Ishikawa (cell line): Measurements from ENCODE around the gene FAM171A1.

ENCODE experiments used
- CEBPB ChIP-seq: IDR thresholded peaks from 2 replicates; pipeline ENCODE4 v1.6.1; 2012
- CREB1 ChIP-seq: IDR thresholded peaks from 2 replicates; pipeline ENCODE4 v1.6.1; 2012; ENCODE audit warnings: low read depth
- EGR1 ChIP-seq: IDR thresholded peaks from 2 replicates; pipeline ENCODE4 v1.6.1; 2012
- EP300 ChIP-seq: IDR thresholded peaks from 2 replicates; pipeline ENCODE4 v1.6.1; 2012; ENCODE audit warnings: borderline replicate concordance
- FOXM1 ChIP-seq: IDR thresholded peaks from 2 replicates; pipeline ENCODE4 v1.6.1; 2012; ENCODE audit warnings: low read depth, borderline replicate concordance
- MAX ChIP-seq: IDR thresholded peaks from 2 replicates; pipeline ENCODE4 v1.6.1; 2012
- NFIC ChIP-seq: IDR thresholded peaks from 2 replicates; pipeline ENCODE4 v1.6.1; 2012
- RAD21 ChIP-seq: IDR thresholded peaks from 2 replicates; pipeline ENCODE4 v1.6.1; 2012; ENCODE audit warnings: low read depth
- REST ChIP-seq: IDR thresholded peaks from 2 replicates; pipeline ENCODE4 v1.6.1; 2012; ENCODE audit warnings: low read depth, mild to moderate bottlenecking
- TAF1 ChIP-seq: IDR thresholded peaks from 2 replicates; pipeline ENCODE4 v1.6.1; 2012; ENCODE audit warnings: low read depth, mild to moderate bottlenecking
- TCF12 ChIP-seq: IDR thresholded peaks from 2 replicates; pipeline ENCODE4 v1.6.1; 2012; ENCODE audit warnings: low read depth
- TEAD4 ChIP-seq: IDR thresholded peaks from 2 replicates; pipeline ENCODE4 v1.6.1; 2012
- USF1 ChIP-seq: IDR thresholded peaks from 2 replicates; pipeline ENCODE4 v1.6.1; 2012
- YY1 ChIP-seq: IDR thresholded peaks from 2 replicates; pipeline ENCODE4 v1.6.1; 2012; ENCODE audit warnings: low read depth
- ZBTB7A ChIP-seq: IDR thresholded peaks from 2 replicates; pipeline ENCODE4 v1.6.1; 2012; ENCODE audit warnings: low read depth

Gene FAM171A1

GRCh38 chr10:15348579-15348978 lies 22.5 kb downstream of the FAM171A1 start:
- TF ChIP-seq RAD21: no peak
- no peak for TF ChIP-seq MAX

DNA sequence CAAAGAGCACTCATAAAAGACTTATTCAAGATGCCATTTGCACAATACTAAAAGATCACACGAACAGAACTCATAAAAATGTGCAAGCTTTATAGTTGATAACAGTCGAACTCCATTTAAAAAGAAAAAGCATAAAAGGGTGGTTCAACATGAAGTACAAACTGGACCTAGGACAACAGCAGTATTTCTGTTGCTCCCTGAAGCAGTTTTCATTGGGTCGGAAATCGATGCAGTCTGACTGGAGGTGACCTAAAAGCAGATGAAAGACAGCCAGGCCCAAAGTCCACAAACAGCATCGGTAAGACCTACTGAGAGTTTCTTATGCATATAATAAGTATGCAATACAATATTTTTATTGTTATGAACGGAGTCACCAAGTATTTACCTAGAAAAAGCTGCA lies 23.9 kb downstream of the FAM171A1 start:
- no peak for TF ChIP-seq YY1
- no peak for TF ChIP-seq FOXM1
- TF ChIP-seq CEBPB: no peak
- TF ChIP-seq EP300: no peak
- no peak for TF ChIP-seq USF1
- TF ChIP-seq TCF12: no peak
- no peak for TF ChIP-seq REST
- TF ChIP-seq CREB1: no peak
- no peak for TF ChIP-seq EGR1
- no peak for TF ChIP-seq NFIC
- TF ChIP-seq RAD21: no peak
- TF ChIP-seq ZBTB7A: no peak
- TF ChIP-seq TAF1: no peak
- no peak for TF ChIP-seq MAX
- TF ChIP-seq TEAD4: no peak

DNA sequence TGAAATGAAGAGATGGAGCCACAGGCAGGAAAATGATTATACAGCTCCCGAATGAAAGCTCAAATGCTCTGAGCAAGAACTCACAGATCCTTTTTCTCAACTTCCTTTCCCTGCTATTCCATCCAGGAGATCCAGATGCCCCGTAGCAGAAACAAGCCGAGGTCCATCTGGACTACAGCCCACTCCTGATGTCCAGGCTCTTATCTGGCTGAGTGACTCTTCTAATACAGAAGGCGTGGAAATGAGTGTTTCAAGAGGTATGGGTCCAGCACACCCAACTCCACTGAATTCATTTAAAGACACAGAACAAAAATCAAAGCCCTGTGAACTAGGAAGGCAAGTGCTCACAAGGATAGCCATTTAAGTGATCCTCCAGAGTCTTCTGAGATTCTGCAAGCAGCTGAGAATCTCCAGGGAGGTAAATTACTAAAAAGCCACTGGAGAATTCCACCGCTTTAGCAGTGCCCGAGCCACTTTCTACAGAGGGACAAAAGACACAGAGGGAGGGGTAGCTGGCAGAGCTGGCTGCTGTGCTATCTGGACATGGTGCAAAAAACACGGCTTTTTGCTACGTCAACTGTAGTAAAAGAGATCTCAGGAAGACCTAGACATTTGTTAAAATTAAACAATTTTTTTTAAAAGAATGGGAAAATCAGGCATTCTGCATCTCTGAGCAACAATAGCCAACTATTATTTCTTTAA lies 24.5 kb downstream of the FAM171A1 start:
- no peak for TF ChIP-seq MAX
- TF ChIP-seq TEAD4: no peak

DNA sequence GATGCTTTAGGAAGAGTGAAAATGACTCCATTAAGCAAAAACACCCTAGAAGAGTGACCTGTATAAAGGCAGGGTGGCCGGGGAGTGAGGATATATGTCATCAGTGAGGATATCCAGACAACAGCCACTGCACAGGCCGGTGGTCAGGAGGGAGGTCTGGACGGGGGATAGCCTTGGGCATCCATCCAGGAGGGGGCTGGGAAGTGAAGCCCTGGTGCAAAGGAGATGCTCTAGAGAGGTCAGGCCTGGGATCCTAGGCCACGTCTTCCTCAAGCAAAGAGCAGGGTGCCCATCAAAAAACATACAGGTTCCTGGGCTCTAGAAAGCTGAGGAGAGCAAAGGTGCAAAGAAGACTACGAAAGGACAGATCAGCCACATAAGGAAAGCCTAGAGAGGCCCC lies 25.6 kb downstream of the FAM171A1 start:
- no peak for TF ChIP-seq NFIC
- TF ChIP-seq FOXM1: no peak
- no peak for TF ChIP-seq YY1
- TF ChIP-seq TAF1: no peak
- no peak for TF ChIP-seq EGR1
- TF ChIP-seq TEAD4: no peak
- TF ChIP-seq EP300: no peak

- TF ChIP-seq EP300 (no peak), RAD21 (no peak), NFIC (no peak), TCF12 (no peak), ZBTB7A (no peak), TAF1 (no peak), CREB1 (no peak), MAX (no peak), TEAD4 (no peak), YY1 (no peak), EGR1 (no peak), FOXM1 (no peak), USF1 (no peak), CEBPB (no peak), REST (no peak)
Observed at GRCh38 chr10:15344876-15345285, 26.2 kb downstream of the FAM171A1 start.

DNA sequence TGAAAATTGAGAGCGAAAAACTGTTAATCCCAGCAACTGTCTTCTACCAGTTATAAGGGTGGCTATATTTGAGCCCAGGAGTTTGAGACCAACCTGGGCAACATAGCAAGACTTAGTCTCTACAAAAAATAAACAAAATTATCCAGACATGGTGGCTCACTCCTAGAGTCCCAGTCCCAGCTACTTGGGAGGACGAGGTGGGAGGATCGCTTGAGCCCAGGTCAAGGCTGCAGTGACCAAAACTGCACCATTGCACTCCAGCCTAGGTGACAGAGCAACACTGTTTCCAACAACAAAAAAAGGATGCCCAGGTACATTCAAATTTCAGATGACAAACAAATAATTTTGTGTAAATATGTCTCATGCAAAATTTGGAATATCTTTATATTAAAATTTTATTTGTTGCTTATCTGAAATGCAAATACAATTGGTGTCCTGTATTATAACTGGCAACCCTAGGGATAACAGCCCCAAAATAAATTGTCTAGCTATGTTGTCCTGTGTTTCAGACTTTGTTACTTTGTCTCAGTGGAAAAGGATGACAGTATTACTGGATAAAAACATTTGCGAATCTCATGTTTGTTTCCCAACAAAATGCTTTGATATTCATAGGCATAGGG lies 26.7 kb downstream of the FAM171A1 start:
- TF ChIP-seq TAF1: no peak

DNA sequence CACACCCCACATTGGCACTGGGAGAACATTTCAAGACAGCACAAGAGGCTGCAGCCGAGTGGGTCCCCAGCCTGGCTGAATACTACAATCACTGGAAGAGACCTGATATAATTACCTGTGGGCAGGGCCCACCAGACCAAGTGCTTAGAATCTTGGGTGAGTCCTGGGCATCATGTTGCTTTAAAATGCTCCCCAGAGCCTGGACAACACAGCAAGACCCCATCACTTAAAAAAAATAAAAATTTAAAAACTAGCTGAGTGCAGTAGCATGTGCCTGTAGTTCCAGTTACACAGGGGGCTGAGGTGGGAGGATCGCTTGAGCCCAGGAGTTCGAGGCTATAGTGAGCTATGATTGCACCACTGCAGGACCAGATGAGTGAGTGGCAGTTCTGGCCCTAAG lies 28.1 kb downstream of the FAM171A1 start:
- TF ChIP-seq TAF1: no peak
- TF ChIP-seq EP300: no peak
- no peak for TF ChIP-seq RAD21
- no peak for TF ChIP-seq YY1
